HG02759 (cell line): ENCODE data around the gene INCA1.

Source experiments
- ATAC-seq: cut with Tn5 transposase; IDR thresholded peaks from one replicate; pipeline ENCODE4 v1.9.1; 2021; ENCODE audit warnings: mild to moderate bottlenecking, moderate library complexity; ENCODE audit not compliant: unreplicated experiment

INCA1 gene

GRCh38 chr17:4949321-4950074, 47.8 kb downstream of the INCA1 start:
- ATAC-seq = peak; percentile 34

GRCh38 chr17:4948931-4949320, 48.4 kb downstream of the INCA1 start:
- peak; percentile 44 for ATAC-seq

GRCh38 chr17:4948166-4948930, 49.0 kb downstream of the INCA1 start, which contains the start of gene PFN1:
TSS of gene PFN1 (minus strand) at chr17:4948530. CDS start at chr17:4948394, 136 bp downstream.
- peak; percentile 24 for ATAC-seq

- ATAC-seq = no peak
Observed at GRCh38 chr17:4947411-4948165, 49.7 kb downstream of the INCA1 start.

- no peak for ATAC-seq
Observed at GRCh38 chr17:4947010-4947410, 50.3 kb downstream of the INCA1 start.

- no peak for ATAC-seq
Observed at GRCh38 chr17:4946312-4946976, 50.9 kb downstream of the INCA1 start.

- ATAC-seq = no peak
Observed at GRCh38 chr17:4945944-4946280, 51.4 kb downstream of the INCA1 start.

GRCh38 chr17:4945176-4945943, 52.0 kb downstream of the INCA1 start:
- ATAC-seq = peak; percentile 14

GRCh38 chr17:4944554-4945175, 52.7 kb downstream of the INCA1 start:
- no peak for ATAC-seq

- no peak for ATAC-seq
Observed at GRCh38 chr17:4944163-4944553, 53.2 kb downstream of the INCA1 start.

- no peak for ATAC-seq
Observed at GRCh38 chr17:4942760-4943508, 54.4 kb downstream of the INCA1 start.

GRCh38 chr17:4941319-4941610, 56.1 kb downstream of the INCA1 start:
- ATAC-seq = no peak

GRCh38 chr17:4940555-4941318, 56.6 kb downstream of the INCA1 start:
- ATAC-seq = peak; percentile 18

- ATAC-seq = peak; percentile 83
Observed at GRCh38 chr17:4939796-4940554, 57.3 kb downstream of the INCA1 start, which contains the start of the genes RNF167 and SLC25A11. TSS of gene RNF167 (plus strand) at chr17:4940268. CDS start at chr17:4940910, 642 bp downstream. TSS of gene SLC25A11 (minus strand) at chr17:4940046. CDS start at chr17:4939910, 136 bp downstream.

- peak; percentile 7 for ATAC-seq
Observed at GRCh38 chr17:4939546-4939795, 57.9 kb downstream of the INCA1 start.

- ATAC-seq = no peak
Observed at GRCh38 chr17:4938688-4939545, 58.4 kb downstream of the INCA1 start.
